GM21381 (cell line): ENCODE data around the gene CAPSL.
"Not testable (repeated sequence)": the region's sequence is repeated elsewhere in the genome, so short reads cannot be mapped to it uniquely, and the experiment has no call there.

Experiments
- ATAC-seq: cut with Tn5 transposase; IDR thresholded peaks from one replicate; pipeline ENCODE4 v1.9.1; 2021; ENCODE audit warnings: mild to moderate bottlenecking, moderate library complexity; ENCODE audit not compliant: unreplicated experiment

Gene CAPSL

GRCh38 chr5:35908228-35908627, 30.2 kb downstream of the CAPSL start:
- ATAC-seq, result no peak

DNA sequence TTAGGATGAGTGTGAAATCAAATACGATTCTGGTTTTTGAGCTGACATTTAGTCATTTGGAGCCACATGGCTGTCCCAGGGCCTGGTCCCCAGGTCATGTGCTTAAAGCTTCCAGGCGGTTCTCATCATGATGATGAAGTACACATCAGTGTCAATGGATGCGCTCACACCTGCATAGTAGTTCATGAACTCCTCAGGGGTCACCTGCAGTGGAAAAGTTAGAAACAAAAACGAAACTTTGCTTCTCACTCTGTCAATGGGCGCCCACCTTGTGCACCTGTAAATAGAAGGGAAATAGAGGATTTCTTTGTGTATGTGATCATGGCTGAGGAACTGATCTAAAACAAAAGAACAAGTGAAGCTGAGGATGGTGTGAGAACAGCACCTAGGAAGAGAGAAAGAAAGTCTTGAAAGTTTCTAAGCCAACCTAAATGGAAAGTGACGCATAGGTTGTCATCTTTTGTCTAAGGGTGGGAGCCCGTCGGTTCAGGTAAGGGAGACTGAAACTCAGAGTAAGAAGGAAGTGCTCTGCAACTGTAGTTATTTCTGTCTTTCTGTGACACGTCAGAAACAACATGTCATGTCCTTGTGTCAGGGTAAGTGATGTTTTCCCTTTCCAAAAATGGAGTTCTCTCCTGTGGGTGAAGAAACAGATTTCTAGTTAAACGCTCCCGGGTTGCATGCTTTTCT, 33.8 kb downstream of the CAPSL start:
- ATAC-seq, result peak; percentile 69

DNA sequence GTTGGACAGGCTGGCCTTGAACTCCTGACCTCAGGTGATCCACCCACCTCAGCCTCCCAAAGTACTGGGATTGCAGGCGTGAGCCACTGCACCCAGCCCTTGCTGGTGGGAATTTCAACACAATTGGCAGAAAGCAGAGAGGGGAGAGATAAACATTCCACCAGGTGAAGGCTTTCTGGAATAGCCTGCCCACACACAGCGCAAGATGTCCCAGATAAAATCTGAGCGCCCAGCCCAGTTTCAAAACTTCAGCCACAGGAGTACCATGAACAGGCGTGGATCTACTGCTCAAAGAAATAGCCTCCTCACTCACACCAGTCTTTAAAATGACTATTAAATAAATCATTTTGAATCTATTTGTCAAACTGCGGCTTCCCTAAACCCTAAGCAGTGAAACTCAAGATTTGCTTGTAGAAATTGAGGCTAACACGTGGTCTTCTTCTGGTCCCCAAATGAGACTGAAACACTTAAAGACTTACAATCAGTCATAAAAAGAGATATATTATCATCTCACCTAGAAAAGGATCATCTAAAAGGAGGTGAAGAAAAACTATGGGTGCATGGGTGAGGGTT, 34.7 kb downstream of the CAPSL start:
- no peak for ATAC-seq

DNA sequence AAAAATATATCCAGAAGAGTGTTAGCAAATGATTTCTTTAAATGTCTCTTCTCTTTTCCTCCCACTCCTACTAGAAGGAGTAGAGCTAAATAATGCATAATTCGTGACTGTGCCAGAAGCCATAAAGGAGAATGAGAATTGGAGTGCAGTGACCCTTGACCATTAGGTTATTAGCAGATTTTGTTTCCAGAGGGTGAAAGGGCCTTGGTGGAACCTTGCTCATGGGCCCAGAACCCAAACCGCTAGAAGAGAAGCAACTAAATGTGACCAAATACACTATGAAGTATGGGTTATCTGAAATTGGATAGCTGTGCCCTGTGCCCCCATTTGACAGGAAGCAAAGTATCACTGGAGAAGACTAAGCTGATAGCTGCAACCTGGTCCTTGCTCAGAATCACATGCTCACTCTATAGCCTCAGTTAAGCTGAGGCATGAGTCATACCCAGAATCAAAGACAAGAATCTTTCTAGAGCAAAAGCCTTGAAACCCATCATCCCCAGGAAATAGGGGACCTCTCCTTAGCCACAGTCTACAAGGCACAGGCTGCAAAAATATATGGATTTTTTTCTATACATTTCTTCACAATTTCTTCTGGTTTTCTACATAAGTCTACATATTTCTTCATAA, 36.3 kb downstream of the CAPSL start:
- ATAC-seq, result peak; percentile 43

DNA sequence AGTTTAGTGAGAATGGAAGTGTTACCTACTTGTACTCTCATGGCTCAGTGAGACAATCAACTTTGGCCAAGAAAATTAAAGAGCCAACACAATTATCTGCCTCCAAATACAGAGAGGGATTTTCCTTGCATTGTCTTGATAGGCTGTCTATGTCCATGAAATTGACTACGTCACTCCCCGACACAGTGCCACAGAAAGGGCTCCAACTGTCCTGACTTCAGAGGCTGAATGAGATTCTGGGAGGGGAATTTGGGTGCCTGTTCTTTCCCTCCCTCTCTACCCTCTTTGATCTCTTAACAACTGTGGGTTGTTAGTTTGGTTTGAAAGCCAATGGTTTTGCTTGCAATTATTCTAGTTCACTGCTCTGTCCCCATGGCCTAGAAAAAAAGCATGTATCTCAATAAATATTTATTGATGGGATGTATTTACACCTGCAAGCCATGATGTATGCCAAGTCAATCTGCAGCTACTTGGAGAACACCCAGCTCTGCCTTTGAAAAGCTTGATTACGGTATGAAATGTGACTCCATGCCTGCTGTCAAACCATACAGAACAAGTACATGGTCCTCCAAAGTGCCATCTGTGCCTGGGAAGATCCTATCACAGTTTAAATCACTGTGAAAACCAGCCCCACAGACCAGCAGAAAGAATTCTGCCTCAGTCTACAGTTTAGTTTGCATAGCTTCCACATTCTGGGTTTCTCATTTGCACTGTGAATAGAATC, 37.3 kb downstream of the CAPSL start:
- no peak for ATAC-seq

GRCh38 chr5:35899800-35900199, 38.6 kb downstream of the CAPSL start:
- ATAC-seq, result no peak

- no peak for ATAC-seq
Measured at GRCh38 chr5:35898952-35899660, 39.3 kb downstream of the CAPSL start.

GRCh38 chr5:35894131-35894530, 44.3 kb downstream of the CAPSL start:
- no peak for ATAC-seq

- not testable (repeated sequence) for ATAC-seq
Measured at GRCh38 chr5:35892799-35893198, 45.6 kb downstream of the CAPSL start.

- no peak for ATAC-seq
Measured at GRCh38 chr5:35890021-35891020, 48.1 kb downstream of the CAPSL start.

DNA sequence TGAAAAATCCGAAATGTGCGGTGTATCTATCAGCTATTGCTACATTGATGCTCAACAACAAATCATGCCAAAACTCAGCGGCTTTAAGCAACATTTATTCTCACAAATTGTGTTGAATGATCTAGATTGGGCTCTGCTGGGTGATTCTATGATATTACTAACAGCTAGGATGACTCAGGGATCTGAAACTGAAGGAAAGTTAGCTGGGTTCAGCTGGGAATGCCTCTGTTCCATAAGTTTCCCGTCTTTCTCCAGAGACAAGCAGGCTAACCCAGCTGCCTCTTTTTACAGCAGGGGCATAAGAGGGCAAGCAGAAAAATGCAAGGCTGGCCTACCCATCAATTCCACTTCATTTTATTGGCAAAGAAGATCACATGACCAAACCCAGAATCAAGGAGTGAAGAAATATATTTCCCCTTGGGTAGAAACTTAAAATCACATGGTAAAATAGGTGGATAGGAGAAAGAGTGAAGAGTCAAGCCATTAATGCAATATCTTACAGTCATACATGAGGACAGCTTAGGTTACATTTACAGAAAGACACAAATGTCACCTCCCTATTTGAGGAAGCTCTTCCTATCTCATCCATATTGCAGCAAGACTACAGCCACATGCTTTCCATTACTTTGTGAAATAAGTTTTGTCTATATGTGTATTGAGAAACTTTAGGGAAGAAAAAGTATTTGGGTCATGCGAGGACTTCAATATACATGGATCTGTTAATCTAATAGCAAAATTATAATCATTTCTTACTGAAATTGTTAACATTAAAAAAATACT, 50.9 kb downstream of the CAPSL start:
- ATAC-seq, result no peak

DNA sequence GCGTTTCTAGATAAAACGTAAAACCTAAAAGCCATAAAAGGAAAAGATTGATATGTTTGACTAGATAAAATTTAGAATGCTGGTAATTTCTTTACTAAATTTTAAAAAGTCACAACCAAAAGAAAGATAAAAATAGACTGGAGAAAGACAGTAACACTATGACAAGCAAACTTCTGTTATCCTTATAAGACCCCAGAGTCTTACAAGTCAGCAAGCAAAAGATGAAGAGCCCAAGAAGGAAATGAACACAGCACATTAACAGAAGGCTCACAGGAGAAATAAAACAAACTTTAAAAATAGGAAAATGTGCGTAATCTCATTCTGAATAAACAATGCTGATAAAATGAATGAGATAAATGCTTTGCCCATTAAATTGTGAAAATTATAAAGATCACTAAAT, 52.0 kb downstream of the CAPSL start:
- ATAC-seq, result no peak

- ATAC-seq, result no peak
Measured at GRCh38 chr5:35884773-35885172, 53.6 kb downstream of the CAPSL start.

DNA sequence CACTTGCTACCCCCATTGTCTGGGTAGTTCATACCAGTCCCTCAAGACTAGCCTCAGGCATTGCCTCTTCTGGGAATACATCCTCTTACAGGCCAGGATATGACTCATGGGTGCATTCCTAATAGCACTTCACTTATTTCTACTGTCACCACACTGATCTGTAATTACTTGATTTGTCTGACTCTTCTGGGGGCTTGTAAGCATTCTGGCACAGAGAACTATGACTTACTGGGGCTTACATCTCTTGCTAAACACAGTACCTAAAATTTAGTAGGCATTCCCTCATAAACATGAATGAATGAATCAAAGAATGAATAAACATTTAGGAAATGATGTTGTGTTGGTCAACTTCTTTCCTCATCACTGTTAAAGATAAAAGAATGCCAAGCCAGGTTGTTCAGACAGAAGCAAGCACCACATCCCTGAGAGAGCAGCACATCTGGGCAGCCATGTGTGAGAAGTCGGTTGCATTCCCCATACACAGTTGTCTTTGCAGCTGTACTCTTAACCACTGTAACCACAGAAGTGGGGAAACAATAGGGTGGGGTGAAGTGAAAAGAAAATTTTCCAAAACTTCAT, 54.1 kb downstream of the CAPSL start:
- ATAC-seq, result no peak

DNA sequence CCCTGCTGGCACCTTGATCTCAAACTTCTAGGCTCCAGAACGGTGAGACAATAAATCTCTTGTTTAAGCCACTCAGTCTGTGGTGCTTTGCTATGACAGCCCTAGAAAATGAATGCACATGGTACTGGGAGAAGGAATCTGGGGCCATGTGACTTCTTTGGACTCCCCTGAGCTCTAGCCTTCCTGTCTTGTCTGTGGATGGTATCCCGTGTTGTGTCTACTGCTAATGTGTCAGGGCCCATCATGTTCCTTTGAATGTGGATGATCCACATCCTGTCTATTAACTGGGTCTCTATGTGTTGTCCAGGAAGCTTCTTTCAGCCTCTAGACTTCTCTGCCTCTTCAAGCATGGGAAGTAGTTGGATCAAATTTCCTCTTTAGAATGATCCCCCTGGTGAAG, 56.7 kb downstream of the CAPSL start:
- ATAC-seq, result no peak

- ATAC-seq, result no peak
Measured at GRCh38 chr5:35880156-35880555, 58.3 kb downstream of the CAPSL start.

DNA sequence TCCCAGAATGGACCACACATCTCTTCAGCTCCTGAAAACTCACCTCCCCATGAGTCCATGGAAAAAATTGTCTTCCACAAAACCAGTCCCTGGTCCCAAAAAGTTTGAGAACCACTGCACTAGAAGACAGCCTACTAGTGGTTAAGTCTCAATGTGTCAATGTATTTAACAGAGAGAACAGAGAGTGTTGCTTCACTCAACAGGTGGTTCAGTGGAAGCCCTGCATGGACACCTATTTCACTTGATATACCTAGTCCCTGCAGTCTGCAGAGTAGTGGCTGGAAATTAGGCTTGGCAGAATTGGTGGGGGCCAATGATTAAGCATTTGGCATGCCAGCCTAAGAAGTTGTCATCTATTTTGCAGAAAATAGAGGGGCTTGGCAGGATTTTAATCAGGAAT, 58.8 kb downstream of the CAPSL start:
- no peak for ATAC-seq

DNA sequence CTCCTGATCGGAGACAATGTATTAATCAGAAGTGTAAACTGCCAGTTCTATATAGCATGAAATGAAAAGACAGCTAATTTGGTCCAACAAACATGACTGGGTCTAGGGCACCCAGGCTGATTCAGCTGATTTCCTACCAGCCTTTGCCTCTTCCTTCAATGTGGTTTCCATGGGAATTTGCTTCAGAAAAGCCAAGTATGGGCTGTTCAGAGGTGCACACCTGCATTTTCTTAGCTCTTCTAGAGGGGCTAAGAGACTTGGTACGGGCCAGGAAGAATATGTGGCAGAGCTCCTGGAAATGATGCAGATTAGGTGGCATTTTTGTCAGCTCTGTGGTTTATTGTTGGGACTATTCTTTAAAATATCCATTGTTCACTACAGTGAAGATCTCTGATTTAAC, 59.3 kb downstream of the CAPSL start:
- ATAC-seq, result no peak

- no peak for ATAC-seq
Measured at GRCh38 chr5:35878079-35878478, 60.3 kb downstream of the CAPSL start.
